SU-DHL-6 (cell line): ENCODE data around the gene MKS1.

ENCODE experiments used
- CTCF ChIP-seq: fragments of 200-600 bp; sonication (generic); IDR thresholded peaks from one replicate; pipeline ENCODE4 v1.5.1; 2017; ENCODE audit warnings: antibody characterized with exemption, mild to moderate bottlenecking, low read length, moderate library complexity; ENCODE audit not compliant: insufficient read depth, poor library complexity, severe bottlenecking
- EZH2phosphoT487 ChIP-seq: fragments of 200-600 bp; sonication (generic), shearing (Covaris generic); conservative IDR thresholded peaks from 2 replicates; pipeline ENCODE4 v1.6.1; 2018; ENCODE audit warnings: mild to moderate bottlenecking, antibody characterized with exemption, low read length, moderate library complexity, mixed read lengths

GRCh38 chr17:58193641-58194255 is 25.3 kb downstream of the MKS1 start:
- TF ChIP-seq EZH2phosphoT487 (no peak), CTCF (peak; percentile 10)
